K562 (cell line): Measurements from ENCODE around the gene TINCR.

Experiments used
- CTCF ChIP-seq, 3 experiments: IDR thresholded peaks in 2 of 3; conservative IDR thresholded peaks in 1 of 3; 2 replicates each; pipeline ENCODE4 v1.5.1; 2011 to 2012; ENCODE audit warnings: low read length in 3 of 3, mild to moderate bottlenecking in 3 of 3, control low read depth in 2 of 3, improper control_type of control experiment in 1 of 3, inconsistent platforms in 1 of 3, low read depth in 1 of 3, mixed read lengths in 1 of 3, moderate library complexity in 1 of 3; ENCODE audit not compliant: insufficient read depth in 2 of 3
- SMARCC2 ChIP-seq: fragments of 450-650 bp; IDR thresholded peaks from 2 replicates; pipeline ENCODE4 v1.6.1; 2017; ENCODE audit warnings: antibody characterized with exemption, moderate library complexity, mild to moderate bottlenecking, low read depth
- ZNF121 ChIP-seq: sonication (generic); formaldehyde crosslinking; conservative IDR thresholded peaks from 2 replicates; pipeline ENCODE4 v1.8.0; 2022; ENCODE audit warnings: missing genetic modification reagents
- ZNF76 ChIP-seq: fragments of 250-450 bp; sonication (Bioruptor Pico); IDR thresholded peaks from 2 replicates; pipeline ENCODE4 v1.4.0; 2020; ENCODE audit warnings: mild to moderate bottlenecking, moderate library complexity, borderline replicate concordance
- TF ChIP-seq, protein P1 (sequence below): fragments of 250-450 bp; sonication (Bioruptor Pico); IDR thresholded peaks from 2 replicates; pipeline ENCODE4 v1.8.0; 2021; ENCODE audit warnings: mild to moderate bottlenecking, moderate library complexity
- TF ChIP-seq, protein P2 (sequence below): sonication (generic); formaldehyde crosslinking; IDR thresholded peaks from 2 replicates; pipeline ENCODE4 v1.8.0; 2022; ENCODE audit warnings: missing genetic modification reagents, mild to moderate bottlenecking, borderline replicate concordance

- no peak for TF ChIP-seq ZNF121
- TF ChIP-seq SMARCC2, result no peak
- TF ChIP-seq CTCF (IDR thresholded peaks at IDR 0.05 in 2 of 3, conservative IDR thresholded peaks at IDR 0.05 in 1 of 3; ENCODE audit: insufficient read depth in 2 of 3, low read depth in 1 of 3, low read length in 3 of 3), result no peak
- TF ChIP-seq ZNF76, result no peak
- TF ChIP-seq, protein P1, sequence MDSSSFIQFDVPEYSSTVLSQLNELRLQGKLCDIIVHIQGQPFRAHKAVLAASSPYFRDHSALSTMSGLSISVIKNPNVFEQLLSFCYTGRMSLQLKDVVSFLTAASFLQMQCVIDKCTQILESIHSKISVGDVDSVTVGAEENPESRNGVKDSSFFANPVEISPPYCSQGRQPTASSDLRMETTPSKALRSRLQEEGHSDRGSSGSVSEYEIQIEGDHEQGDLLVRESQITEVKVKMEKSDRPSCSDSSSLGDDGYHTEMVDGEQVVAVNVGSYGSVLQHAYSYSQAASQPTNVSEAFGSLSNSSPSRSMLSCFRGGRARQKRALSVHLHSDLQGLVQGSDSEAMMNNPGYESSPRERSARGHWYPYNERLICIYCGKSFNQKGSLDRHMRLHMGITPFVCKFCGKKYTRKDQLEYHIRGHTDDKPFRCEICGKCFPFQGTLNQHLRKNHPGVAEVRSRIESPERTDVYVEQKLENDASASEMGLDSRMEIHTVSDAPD, result no peak
- TF ChIP-seq, protein P2, sequence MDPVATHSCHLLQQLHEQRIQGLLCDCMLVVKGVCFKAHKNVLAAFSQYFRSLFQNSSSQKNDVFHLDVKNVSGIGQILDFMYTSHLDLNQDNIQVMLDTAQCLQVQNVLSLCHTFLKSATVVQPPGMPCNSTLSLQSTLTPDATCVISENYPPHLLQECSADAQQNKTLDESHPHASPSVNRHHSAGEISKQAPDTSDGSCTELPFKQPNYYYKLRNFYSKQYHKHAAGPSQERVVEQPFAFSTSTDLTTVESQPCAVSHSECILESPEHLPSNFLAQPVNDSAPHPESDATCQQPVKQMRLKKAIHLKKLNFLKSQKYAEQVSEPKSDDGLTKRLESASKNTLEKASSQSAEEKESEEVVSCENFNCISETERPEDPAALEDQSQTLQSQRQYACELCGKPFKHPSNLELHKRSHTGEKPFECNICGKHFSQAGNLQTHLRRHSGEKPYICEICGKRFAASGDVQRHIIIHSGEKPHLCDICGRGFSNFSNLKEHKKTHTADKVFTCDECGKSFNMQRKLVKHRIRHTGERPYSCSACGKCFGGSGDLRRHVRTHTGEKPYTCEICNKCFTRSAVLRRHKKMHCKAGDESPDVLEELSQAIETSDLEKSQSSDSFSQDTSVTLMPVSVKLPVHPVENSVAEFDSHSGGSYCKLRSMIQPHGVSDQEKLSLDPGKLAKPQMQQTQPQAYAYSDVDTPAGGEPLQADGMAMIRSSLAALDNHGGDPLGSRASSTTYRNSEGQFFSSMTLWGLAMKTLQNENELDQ (CRISPR knock-in tag), result no peak
Measured at GRCh38 chr19:5612891-5613865, 45.4 kb upstream of the TINCR start.
